Measurements from ENCODE around the gene PDZRN3. TPM values are rescaled to one million over a fixed set of nuclear protein-coding genes. Genes with fewer than 3 reads are reported as not detected.

PDZRN3 gene
- polyA plus RNA-seq, 1 of the 3 experiments (the other 2 are of a cell fraction) = 10.3 TPM

DNA sequence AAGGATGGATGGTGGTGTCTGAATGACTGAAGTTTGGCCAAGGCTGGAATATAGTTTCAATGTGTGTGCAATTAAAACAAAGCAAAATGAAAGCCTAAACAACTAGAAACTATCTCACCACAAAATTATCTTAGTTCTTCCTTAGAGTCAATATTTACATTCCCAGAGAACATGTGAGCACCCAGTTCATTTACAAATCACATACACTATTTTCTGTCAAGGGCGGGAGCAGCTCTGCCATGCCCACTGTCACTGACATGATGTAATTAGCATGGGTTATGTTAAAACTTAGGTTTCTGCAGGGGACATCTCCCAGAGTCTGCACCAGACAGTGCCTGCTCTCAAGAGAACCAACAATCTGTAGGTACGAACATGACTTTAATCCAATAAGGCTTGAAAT is 65.0 kb downstream of the PDZRN3 start:
- peaks cover 18 to 29% of the 10 kb centered on the region in 2 experiments for H3K4me1 ChIP-seq (ENCODE audit: control insufficient read depth in 1 of 2, insufficient read depth in 2 of 2, low read depth in 1 of 2, low read length in 1 of 2)
- no peak overlapping the region for H3K27ac ChIP-seq (ENCODE audit: low read depth in 2 of 2, low read length in 1 of 2)
- H3K9me2 ChIP-seq = no peaks in the 10 kb centered on the region
- H3K36me3 ChIP-seq (replicated peaks in 1 of 2; ENCODE audit: control insufficient read depth in 1 of 2, insufficient read depth in 2 of 2, low read length in 1 of 2) = no peaks in the 10 kb centered on the region
- H3F3A ChIP-seq (replicated peaks; ENCODE audit: insufficient read depth) = peaks cover 10% of the 10 kb centered on the region
- H3K27me3 ChIP-seq (ENCODE audit: insufficient read depth) = no peaks in the 10 kb centered on the region
- TF ChIP-seq TEAD4 (IDR thresholded peaks at IDR 0.05; ENCODE audit: borderline replicate concordance, insufficient read depth) (no peak), YY1 (IDR thresholded peaks at IDR 0.05; ENCODE audit: low read depth) (no peak), GABPA (IDR thresholded peaks at IDR 0.05; ENCODE audit: low read depth) (no peak), SIN3A (IDR thresholded peaks at IDR 0.05; ENCODE audit: borderline replicate concordance, low read depth, low read length) (no peak), RAD21 (IDR thresholded peaks at IDR 0.05; ENCODE audit: low read length) (no peak), RCOR1 (IDR thresholded peaks at IDR 0.05; ENCODE audit: low read length) (no peak), EP300 (IDR thresholded peaks at IDR 0.05; ENCODE audit: borderline replicate concordance in 1 of 2, low read depth in 1 of 2, low read length in 1 of 2) (no peak), TCF12 (IDR thresholded peaks at IDR 0.05) (no peak), MEF2A (IDR thresholded peaks at IDR 0.05; ENCODE audit: borderline replicate concordance, low read depth) (no peak), CHD2 (IDR thresholded peaks at IDR 0.05; ENCODE audit: low read length, partially characterized antibody) (no peak), NRF1 (IDR thresholded peaks at IDR 0.05; ENCODE audit: low read depth, low read length) (no peak)
- TF ChIP-seq, protein P1, sequence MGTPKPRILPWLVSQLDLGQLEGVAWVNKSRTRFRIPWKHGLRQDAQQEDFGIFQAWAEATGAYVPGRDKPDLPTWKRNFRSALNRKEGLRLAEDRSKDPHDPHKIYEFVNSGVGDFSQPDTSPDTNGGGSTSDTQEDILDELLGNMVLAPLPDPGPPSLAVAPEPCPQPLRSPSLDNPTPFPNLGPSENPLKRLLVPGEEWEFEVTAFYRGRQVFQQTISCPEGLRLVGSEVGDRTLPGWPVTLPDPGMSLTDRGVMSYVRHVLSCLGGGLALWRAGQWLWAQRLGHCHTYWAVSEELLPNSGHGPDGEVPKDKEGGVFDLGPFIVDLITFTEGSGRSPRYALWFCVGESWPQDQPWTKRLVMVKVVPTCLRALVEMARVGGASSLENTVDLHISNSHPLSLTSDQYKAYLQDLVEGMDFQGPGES (IDR thresholded peaks at IDR 0.05; ENCODE audit: low read depth, low read length) = no peak
- TF ChIP-seq, protein P2, sequence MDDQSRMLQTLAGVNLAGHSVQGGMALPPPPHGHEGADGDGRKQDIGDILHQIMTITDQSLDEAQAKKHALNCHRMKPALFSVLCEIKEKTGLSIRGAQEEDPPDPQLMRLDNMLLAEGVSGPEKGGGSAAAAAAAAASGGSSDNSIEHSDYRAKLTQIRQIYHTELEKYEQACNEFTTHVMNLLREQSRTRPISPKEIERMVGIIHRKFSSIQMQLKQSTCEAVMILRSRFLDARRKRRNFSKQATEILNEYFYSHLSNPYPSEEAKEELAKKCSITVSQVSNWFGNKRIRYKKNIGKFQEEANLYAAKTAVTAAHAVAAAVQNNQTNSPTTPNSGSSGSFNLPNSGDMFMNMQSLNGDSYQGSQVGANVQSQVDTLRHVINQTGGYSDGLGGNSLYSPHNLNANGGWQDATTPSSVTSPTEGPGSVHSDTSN (IDR thresholded peaks at IDR 0.05) = no peak
- TF ChIP-seq, protein P3, sequence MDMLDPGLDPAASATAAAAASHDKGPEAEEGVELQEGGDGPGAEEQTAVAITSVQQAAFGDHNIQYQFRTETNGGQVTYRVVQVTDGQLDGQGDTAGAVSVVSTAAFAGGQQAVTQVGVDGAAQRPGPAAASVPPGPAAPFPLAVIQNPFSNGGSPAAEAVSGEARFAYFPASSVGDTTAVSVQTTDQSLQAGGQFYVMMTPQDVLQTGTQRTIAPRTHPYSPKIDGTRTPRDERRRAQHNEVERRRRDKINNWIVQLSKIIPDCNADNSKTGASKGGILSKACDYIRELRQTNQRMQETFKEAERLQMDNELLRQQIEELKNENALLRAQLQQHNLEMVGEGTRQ (IDR thresholded peaks at IDR 0.05; ENCODE audit: borderline replicate concordance, low read depth, low read length) = no peak
- TF ChIP-seq, protein P4, sequence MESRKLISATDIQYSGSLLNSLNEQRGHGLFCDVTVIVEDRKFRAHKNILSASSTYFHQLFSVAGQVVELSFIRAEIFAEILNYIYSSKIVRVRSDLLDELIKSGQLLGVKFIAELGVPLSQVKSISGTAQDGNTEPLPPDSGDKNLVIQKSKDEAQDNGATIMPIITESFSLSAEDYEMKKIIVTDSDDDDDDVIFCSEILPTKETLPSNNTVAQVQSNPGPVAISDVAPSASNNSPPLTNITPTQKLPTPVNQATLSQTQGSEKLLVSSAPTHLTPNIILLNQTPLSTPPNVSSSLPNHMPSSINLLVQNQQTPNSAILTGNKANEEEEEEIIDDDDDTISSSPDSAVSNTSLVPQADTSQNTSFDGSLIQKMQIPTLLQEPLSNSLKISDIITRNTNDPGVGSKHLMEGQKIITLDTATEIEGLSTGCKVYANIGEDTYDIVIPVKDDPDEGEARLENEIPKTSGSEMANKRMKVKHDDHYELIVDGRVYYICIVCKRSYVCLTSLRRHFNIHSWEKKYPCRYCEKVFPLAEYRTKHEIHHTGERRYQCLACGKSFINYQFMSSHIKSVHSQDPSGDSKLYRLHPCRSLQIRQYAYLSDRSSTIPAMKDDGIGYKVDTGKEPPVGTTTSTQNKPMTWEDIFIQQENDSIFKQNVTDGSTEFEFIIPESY (IDR thresholded peaks at IDR 0.05; ENCODE audit: borderline replicate concordance, low read depth) = no peak
- TF ChIP-seq, protein P5, sequence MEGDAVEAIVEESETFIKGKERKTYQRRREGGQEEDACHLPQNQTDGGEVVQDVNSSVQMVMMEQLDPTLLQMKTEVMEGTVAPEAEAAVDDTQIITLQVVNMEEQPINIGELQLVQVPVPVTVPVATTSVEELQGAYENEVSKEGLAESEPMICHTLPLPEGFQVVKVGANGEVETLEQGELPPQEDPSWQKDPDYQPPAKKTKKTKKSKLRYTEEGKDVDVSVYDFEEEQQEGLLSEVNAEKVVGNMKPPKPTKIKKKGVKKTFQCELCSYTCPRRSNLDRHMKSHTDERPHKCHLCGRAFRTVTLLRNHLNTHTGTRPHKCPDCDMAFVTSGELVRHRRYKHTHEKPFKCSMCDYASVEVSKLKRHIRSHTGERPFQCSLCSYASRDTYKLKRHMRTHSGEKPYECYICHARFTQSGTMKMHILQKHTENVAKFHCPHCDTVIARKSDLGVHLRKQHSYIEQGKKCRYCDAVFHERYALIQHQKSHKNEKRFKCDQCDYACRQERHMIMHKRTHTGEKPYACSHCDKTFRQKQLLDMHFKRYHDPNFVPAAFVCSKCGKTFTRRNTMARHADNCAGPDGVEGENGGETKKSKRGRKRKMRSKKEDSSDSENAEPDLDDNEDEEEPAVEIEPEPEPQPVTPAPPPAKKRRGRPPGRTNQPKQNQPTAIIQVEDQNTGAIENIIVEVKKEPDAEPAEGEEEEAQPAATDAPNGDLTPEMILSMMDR (IDR thresholded peaks at IDR 0.05) = no peak
- no peak overlapping the region for H3K9ac ChIP-seq
- H3K79me2 ChIP-seq (ENCODE audit: insufficient read depth) = peaks cover 58% of the 10 kb centered on the region
- no peak overlapping the region for H3K4me3 ChIP-seq (ENCODE audit: low read depth in 2 of 2, low read length in 1 of 2)
- no peak overlapping the region for H2AFZ ChIP-seq (ENCODE audit: low read depth)
- no peaks in the 10 kb centered on the region; the same call in 1 of the 2 replicates for H4K20me1 ChIP-seq (ENCODE audit: insufficient read depth)
- ChIA-PET POLR2A (no interaction called here), CTCF (no interaction called here)
- 84% methylated on average over 2 of the region's 2 CpGs for WGBS (ENCODE audit: low lambda C conversion rate)
- no peak for DNase-seq
- no peak overlapping the region for H3K4me2 ChIP-seq
- H3K9me3 ChIP-seq = no peaks in the 10 kb centered on the region

Measured in SK-N-SH (cell line).